ENCODE measurements around the gene SBDS.

SBDS gene

DNA sequence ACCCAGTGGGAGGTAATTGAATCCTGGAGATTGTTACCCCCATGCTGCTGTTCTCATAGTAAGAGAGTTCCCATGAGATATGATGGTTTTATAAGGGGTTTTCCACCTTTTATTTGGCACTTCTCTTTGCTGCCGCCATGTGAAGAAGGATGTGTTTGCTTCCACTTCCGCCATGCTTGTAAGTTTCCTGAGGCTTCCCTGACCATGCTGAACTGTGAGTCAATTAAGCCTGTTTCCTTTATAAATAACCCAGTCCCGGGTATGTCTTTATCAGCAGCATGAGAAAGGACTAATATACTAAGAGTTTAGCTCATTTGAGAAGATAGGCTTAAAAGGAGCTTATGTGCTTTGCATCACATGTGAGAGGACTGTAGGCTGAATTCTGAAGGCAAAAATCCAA is 45.1 kb downstream of the SBDS start:
- Histone ChIP-seq H4K20me1 (ENCODE audit: insufficient read depth, low read length) (no peaks in the 10 kb centered on the region), H3K36me3 (replicated peaks; ENCODE audit: low read depth, low read length) (peaks cover 46% of the 10 kb centered on the region), H3K27me3 (ENCODE audit: low read depth, low read length) (no peaks in the 10 kb centered on the region), H3K4me1 (ENCODE audit: low read length) (no peaks in the 10 kb centered on the region), H3K9me3 (ENCODE audit: insufficient read depth, low read length) (no peaks in the 10 kb centered on the region), H3K27ac (ENCODE audit: low read length) (no peak overlapping the region), H3K4me3 (ENCODE audit: low read length) (no peak overlapping the region), H3K9ac (ENCODE audit: low read length) (no peak overlapping the region), H3K79me2 (ENCODE audit: low read length) (no peaks in the 10 kb centered on the region), H3K4me2 (ENCODE audit: low read length) (no peak overlapping the region), H2AFZ (ENCODE audit: low read depth, low read length) (no peak overlapping the region)
- TF ChIP-seq, protein P1, sequence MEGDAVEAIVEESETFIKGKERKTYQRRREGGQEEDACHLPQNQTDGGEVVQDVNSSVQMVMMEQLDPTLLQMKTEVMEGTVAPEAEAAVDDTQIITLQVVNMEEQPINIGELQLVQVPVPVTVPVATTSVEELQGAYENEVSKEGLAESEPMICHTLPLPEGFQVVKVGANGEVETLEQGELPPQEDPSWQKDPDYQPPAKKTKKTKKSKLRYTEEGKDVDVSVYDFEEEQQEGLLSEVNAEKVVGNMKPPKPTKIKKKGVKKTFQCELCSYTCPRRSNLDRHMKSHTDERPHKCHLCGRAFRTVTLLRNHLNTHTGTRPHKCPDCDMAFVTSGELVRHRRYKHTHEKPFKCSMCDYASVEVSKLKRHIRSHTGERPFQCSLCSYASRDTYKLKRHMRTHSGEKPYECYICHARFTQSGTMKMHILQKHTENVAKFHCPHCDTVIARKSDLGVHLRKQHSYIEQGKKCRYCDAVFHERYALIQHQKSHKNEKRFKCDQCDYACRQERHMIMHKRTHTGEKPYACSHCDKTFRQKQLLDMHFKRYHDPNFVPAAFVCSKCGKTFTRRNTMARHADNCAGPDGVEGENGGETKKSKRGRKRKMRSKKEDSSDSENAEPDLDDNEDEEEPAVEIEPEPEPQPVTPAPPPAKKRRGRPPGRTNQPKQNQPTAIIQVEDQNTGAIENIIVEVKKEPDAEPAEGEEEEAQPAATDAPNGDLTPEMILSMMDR (IDR thresholded peaks at IDR 0.05; ENCODE audit: low read depth, low read length): no peak
- no peak for TF ChIP-seq EZH2phosphoT487 (IDR thresholded peaks at IDR 0.05; ENCODE audit: low read depth)

GRCh38 chr7:66948480-66949109 is 46.8 kb downstream of the SBDS start:
- Histone ChIP-seq H3K9me3 (ENCODE audit: insufficient read depth, low read length) (no peaks in the 10 kb centered on the region), H3K79me2 (ENCODE audit: low read length) (peaks cover 6% of the 10 kb centered on the region; the same call in 1 of the 2 replicates), H3K4me3 (ENCODE audit: low read length) (no peak overlapping the region), H4K20me1 (ENCODE audit: insufficient read depth, low read length) (no peaks in the 10 kb centered on the region), H3K4me1 (ENCODE audit: low read length) (no peaks in the 10 kb centered on the region), H3K36me3 (replicated peaks; ENCODE audit: low read depth, low read length) (peaks cover 46% of the 10 kb centered on the region), H3K27ac (ENCODE audit: low read length) (no peak overlapping the region), H2AFZ (ENCODE audit: low read depth, low read length) (no peak overlapping the region), H3K4me2 (ENCODE audit: low read length) (no peak overlapping the region), H3K9ac (ENCODE audit: low read length) (no peak overlapping the region), H3K27me3 (ENCODE audit: low read depth, low read length) (no peaks in the 10 kb centered on the region)
- no peak for TF ChIP-seq EZH2phosphoT487 (IDR thresholded peaks at IDR 0.05; ENCODE audit: low read depth)
- TF ChIP-seq, protein P1 (IDR thresholded peaks at IDR 0.05; ENCODE audit: low read depth, low read length): peak; percentile 13; the same call in 1 of the 2 replicates

DNA sequence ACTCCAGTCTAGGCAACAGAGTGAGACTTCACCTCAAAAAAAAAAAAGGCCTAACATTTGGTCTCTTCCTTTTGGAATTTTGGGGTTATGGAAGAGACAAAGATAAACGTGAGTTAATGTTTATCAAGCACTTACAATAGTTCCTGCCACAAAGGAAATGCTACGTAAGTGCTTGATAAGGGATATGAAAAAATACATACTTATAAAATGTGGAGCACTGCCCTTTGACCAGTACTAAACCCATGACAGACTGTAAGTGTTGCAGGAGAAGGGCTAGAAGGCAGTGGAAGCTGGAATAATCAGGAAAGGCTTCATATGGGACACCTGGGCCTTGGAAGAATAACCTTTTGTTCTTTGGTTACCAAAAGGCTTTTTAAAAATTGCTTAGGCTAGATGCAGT is 48.8 kb downstream of the SBDS start:
- Histone ChIP-seq H3K79me2 (ENCODE audit: low read length) (peaks cover 15% of the 10 kb centered on the region), H3K4me3 (ENCODE audit: low read length) (no peak overlapping the region), H3K27me3 (ENCODE audit: low read depth, low read length) (no peaks in the 10 kb centered on the region)

GRCh38 chr7:66939325-66939724 is 56.1 kb downstream of the SBDS start:
- peaks cover 5% of the 10 kb centered on the region; the same call in 1 of the 2 replicates for H3K4me1 ChIP-seq (ENCODE audit: low read length)
- no peak overlapping the region for H3K4me3 ChIP-seq (ENCODE audit: low read length)
- no peak overlapping the region for H3K4me2 ChIP-seq (ENCODE audit: low read length)
- H3K9me3 ChIP-seq (ENCODE audit: insufficient read depth, low read length): no peaks in the 10 kb centered on the region
- peaks cover 22% of the 10 kb centered on the region for H3K36me3 ChIP-seq (replicated peaks; ENCODE audit: low read depth, low read length)
- H4K20me1 ChIP-seq (ENCODE audit: insufficient read depth, low read length): peaks cover 54% of the 10 kb centered on the region
- H3K9ac ChIP-seq (ENCODE audit: low read length): no peak overlapping the region
- TF ChIP-seq, protein P1 (IDR thresholded peaks at IDR 0.05; ENCODE audit: low read depth, low read length): no peak
- TF ChIP-seq EZH2phosphoT487 (IDR thresholded peaks at IDR 0.05; ENCODE audit: low read depth): no peak
- H3K79me2 ChIP-seq (ENCODE audit: low read length): peaks cover 78% of the 10 kb centered on the region
- H3K27ac ChIP-seq (ENCODE audit: low read length): no peak overlapping the region
- H2AFZ ChIP-seq (ENCODE audit: low read depth, low read length): no peak overlapping the region
- no peaks in the 10 kb centered on the region for H3K27me3 ChIP-seq (ENCODE audit: low read depth, low read length)

More for the DNA sequence above, 48.8 kb downstream of the SBDS start:
- no peaks in the 10 kb centered on the region for H3K4me1 ChIP-seq (ENCODE audit: low read length)
- no peak overlapping the region for H2AFZ ChIP-seq (ENCODE audit: low read depth, low read length)
- 0 out of 2 replicates have a peak, but pooled peaks cover 6% of the 10 kb centered on the region for H4K20me1 ChIP-seq (ENCODE audit: insufficient read depth, low read length)
- no peak overlapping the region for H3K4me2 ChIP-seq (ENCODE audit: low read length)
- no peak for TF ChIP-seq EZH2phosphoT487 (IDR thresholded peaks at IDR 0.05; ENCODE audit: low read depth)
- TF ChIP-seq, protein P1 (IDR thresholded peaks at IDR 0.05; ENCODE audit: low read depth, low read length): no peak
- H3K27ac ChIP-seq (ENCODE audit: low read length): no peak overlapping the region
- peaks cover 45% of the 10 kb centered on the region for H3K36me3 ChIP-seq (replicated peaks; ENCODE audit: low read depth, low read length)
- H3K9me3 ChIP-seq (ENCODE audit: insufficient read depth, low read length): no peaks in the 10 kb centered on the region
- no peak overlapping the region for H3K9ac ChIP-seq (ENCODE audit: low read length)

Measured in OCI-LY3 (cell line).